Activated CD4-positive, CD25-positive, alpha-beta regulatory T cell treated with anti-CD3 and anti-CD28 coated beads, Interleukin-2, amount 50 U/mL, for 72 hours (primary cell): ENCODE data around the gene MFSD2A.
A peak's percentile ranks its signal among the peaks of the same experiment; 100 is the strongest.
"Not testable (repeated sequence)": the region's sequence is repeated elsewhere in the genome, so short reads cannot be mapped to it uniquely, and the experiment has no call there.

ENCODE experiments used
- DNase-seq: peaks from one replicate; pipeline ENCODE4 v3.0.0; 2021

The MFSD2A gene

DNA sequence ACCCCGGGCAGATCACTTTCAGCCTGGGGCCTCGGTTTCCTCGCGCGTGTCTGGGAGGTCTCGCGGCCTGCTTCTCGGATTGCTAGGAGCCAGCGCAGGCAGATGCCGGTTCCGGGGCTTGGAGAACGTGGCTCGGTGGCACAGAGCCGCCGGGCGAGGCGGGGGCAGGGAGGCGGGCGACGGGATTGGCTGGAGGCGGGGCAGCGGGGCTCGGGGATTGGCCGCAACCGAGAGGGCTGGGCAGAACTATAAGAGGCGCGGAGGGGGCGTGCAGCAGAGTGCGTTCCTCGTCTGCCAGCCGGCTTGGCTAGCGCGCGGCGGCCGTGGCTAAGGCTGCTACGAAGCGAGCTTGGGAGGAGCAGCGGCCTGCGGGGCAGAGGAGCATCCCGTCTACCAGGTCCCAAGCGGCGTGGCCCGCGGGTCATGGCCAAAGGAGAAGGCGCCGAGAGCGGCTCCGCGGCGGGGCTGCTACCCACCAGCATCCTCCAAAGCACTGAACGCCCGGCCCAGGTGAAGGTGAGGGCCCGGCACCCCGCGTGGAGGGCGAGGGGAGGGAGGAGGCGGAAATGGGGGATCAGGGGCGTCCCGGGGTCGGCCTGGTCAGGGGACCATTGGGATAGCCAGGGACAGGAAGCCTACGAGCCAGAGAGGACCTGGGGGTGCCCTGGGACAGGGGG, at the start of gene MFSD2A:
TSS of gene MFSD2A (plus strand) at position 276 of the 677 bp plus-strand sequence. CDS start at position 424, 148 bp downstream.
- peak; percentile 86 for DNase-seq

DNA sequence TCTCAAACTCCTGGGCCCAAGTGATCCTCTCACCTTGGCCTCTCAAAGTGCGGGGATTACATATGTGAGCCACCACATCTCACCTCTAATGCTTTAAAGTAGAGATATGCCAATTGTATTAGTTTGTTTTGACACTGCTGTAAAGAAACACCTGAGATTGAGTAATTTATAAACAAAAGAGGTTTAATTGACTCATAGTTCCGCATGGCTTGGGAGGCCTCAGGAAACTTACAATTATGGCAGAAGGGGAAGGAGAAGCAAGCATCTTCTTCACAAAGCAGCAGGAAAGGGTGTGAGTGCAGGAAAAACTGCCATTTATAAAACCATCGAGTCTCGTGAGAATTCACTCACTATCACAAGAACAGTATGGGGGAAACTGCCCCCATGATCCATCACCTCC, 49.8 kb upstream of the MFSD2A start:
- no peak for DNase-seq

DNA sequence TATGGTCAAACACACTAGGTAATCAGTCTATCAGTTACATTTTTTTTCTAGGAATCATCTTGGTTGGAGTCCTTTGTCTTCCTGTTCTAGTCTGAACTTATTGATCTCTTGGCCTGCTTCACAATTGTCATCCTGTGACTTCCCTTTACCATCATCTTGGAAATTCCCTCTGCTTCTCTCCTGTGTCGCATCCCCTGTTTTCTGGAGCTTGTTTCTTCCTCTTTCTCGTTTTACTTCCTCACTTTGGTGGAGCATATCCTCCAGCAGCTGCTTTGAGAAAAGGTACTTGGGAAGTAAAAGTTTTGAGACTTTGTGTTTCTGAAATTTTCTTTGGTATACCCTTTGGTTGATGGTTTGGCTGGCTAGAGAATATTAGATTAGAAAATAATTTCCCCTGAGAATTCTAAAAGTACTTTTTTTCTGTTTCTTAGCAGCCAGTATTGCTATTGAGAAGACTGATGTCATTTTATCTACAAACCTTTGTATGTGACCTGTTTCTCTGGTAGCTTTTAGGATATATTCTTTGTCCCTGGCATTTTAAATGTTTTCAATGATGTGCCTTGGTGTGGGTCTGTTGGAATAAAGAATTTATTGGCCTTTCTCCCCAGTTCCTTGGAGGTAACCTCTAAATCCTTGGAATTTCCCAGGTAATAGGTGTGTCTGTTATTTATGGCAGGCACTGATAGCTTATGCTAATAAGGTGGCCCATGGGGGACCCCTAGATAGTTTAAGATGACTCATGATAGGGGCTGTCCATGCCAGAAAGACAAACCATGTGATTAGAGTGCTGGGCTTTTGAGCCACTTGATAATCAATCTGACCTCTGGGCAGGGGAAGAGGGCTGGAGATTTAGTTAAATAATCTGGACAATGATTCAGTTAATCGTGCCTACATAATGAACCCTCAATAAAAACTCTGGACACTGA, 47.2 kb upstream of the MFSD2A start:
- DNase-seq, result no peak

DNA sequence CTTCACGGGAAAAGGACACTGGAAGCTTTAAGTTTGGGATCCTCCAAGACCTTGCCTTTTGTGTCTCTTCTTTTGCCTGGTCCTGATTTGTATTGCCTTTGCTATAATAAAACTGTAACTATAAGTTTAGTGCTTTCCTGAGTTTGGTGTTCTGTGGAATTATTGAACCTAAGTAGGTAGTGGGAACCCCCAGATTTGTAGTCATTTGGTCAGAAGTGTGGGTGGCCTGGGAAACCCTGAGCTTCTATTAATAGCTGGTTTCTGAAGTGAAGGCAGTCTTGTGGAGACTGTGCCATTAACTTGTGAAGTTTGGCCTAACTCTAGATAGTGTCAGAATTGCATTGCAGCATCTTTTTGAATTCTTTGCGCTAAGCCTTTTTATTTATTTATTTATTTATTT, 46.4 kb upstream of the MFSD2A start:
- DNase-seq, result no peak

DNA sequence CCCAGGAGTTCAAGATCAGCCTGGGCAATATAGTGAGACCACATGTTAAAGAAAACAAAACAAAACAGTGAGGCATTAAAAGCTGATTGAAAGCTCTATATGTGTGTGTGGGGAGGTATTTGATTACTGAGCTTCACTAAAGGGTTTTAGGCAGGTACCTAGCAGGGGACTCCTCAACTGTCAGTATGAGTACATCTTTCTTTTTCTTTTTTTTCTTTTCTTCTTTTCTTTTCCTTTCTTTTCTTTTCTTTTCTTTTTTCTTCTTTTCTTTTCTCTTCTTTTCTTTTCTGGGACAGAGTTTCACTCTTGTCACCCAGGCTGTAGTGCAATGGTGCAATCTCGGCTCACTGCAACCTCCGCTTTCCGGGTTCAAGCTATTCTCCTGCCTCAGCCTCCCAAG, 44.7 kb upstream of the MFSD2A start:
- DNase-seq, result no peak

DNA sequence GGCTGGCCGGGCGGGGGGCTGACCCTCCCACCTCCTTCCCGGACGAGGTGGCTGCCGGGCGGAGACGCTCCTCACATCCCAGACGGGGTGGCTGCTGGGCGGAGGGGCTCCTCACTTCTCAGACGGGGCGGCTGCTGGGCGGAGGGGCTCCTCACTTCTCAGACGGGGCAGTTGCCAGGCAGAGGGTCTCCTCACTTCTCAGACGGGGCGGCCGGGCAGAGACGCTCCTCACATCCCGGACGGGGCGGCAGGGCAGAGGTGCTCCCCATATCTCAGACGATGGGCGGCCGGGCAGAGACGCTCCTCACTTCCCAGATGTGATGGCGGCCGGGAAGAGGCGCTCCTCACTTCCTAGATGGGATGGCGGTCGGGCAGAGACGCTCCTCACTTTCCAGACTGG, 41.8 kb upstream of the MFSD2A start:
- DNase-seq, result not testable (repeated sequence)

DNA sequence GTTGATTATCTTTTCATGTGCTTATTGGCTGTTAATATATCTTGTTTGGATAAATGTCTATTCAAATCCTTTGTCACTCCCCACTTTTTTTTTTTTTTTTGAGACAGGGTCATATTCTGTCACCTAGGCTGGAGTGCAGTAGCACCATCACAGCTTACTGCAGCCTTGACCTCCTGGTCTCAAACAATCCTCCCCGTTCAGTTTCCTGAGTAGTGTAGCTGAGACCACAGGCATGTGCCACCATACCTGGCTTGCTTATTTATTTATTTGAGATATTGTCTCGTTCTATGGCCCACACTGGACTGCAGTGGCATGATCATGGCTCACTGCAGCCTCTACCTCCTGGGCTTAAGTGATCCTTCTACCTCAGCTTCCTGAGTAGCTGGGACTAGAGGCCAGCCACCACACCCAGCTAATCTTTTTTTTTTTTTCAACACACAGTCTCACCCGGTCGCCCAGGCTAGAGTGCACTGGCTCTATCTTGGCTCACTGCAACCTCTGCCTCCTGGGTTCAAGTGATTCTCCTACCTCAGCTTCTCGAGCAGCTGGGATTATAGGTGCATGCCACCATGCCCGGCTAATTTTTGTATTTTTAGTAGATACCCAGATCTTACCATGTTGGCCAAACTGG, 39.3 kb upstream of the MFSD2A start:
- no peak for DNase-seq

DNA sequence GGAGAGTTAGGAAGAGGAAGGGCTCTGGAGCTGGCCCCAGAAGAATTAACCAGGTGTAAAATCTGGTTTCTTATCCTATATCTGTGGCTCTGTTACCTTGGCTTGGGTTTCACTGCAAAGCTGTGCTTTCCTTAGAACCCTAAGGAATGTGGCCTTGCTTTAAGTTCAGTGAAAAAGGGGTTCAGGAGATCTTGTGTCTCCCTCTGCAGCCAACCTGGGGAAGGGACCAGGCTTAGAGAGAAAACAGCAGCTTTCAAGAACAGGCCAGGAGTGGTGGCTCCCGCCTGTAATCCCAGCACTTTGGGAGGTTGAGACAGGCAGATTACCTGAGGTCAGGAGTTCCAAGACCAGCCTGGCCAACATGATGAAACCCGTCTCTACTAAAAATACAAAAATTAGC, 37.1 kb upstream of the MFSD2A start:
- no peak for DNase-seq

DNA sequence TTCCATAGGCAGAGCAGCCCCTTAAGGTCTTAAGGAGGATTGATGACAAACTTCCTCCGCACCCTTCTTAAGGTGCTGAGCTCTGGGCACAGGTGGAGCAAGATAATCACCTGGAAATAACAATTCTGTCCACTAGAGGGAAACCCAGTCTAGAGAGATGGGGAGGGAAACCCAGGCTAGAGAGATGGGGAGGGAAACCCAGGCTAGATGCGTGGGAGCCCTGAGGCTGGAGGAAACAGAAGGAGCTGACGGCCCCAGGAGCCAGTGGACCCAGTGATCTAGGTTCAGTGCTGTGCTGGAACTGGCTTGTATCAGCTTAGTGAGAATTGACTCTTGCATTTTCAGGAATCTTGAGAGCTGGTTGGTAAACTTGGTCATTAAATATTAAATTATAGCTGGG, 35.4 kb upstream of the MFSD2A start:
- DNase-seq, result no peak

DNA sequence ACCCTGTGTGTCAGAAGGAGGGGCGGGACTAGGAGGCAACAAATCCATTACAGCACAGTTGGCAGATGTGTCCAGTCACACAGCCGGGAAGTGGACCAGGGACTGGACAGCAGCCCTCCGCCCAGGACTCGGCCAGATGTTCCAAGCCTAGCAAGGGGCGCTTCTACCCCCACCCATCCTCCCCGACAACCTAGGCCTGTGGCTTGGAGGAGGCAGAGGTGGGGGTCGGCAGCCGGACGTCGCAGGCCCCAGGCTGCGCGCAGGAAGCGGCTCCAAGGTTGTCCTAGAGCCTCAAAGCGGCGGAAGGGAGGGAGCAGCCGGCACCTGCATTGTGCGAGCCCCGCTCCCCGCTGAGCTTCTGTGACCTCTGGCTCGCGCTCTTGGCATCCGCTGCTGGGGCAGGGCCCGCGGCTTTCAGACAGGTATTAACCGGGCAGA, 32.7 kb upstream of the MFSD2A start:
- DNase-seq, result no peak

DNA sequence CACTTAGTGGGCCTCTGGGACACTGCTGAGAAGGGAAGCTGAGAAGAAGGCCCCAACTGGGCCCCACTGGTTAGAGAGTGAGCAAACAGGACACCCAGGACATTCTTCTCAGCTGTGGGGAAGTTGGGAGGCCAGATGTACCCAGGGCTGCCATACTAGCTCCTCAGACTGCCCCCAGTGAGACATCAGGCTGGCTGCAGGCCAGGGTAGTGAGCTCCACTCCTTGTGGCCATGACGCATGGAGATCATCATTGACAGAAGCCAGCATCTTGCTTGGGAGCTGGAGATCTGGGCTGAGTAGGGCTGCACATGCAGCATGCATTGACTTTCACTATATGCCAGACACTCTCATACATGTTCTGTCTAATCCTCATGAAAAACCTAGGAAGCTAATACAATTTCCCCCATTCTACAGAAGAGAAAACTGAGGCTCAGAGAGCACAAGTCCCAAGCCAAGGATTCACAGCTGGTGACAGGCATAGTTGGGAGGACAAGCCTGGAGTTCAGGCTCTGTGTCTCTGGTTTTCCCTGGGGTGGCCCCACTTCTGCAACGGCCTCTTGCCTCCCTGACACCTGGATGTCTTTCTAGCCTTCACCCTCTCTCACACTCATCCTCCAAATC, 29.1 kb upstream of the MFSD2A start:
- no peak for DNase-seq

DNA sequence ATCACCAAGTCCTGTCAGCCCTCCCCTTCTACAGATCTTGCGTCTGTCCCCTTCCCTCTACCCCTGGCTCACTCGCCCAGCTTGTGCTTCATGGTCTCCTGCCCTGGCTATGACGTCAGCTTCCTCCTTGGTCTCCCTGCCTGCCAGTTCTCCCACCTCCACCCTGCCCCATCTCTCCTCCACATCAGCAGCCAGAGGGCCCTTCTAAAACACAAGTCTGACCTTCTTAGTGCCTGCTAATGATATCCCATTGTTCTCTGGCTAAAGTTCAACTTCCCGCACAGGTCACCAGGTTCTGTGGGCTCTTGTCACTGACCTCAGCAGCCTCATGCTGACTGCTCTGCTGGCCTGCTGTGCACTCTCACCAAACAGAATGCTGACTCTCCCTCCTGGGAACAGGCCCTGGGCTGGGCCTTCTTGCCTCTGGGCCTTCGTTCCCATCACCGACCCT, 28.6 kb upstream of the MFSD2A start:
- DNase-seq, result no peak

DNA sequence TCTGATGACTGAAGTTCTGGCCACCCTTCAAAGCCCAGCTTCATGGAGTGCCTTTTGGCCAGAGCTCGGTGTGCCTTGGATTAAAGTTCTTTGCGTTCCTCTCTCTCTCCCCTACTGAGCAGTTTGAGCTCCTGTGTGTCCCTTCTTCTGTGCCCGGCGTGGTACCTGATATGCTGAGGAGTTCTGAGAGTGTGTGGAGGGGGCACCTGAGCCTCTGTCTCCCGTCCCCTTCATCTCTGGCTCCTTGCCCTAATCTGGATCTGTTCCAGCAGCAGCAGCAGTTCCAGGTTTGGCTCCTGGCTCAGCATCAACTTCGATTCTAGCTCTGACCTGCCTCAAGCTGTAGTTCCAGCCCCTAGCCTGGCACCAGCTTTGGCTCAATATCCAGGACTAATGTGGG, 28.1 kb upstream of the MFSD2A start:
- DNase-seq, result no peak

DNA sequence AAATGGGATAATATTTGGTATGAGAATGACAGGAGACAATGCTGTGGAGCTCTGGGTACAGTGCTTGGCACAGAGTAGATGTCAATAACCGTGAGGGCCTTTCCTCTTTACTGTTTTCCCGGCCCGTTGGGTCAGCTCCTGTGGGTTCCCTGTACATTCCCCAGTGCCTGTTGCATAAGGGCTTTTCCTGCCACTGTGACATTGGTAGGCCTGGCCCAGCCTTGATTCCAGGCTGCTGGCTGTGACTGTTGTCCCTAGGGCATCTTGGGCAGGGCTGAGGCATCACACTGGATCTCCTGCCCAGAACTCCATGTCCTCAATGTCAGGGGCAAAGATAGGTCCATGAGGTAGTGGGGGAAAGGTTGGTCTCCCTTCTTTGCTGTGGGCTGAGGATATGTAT, 27.4 kb upstream of the MFSD2A start:
- DNase-seq, result no peak

DNA sequence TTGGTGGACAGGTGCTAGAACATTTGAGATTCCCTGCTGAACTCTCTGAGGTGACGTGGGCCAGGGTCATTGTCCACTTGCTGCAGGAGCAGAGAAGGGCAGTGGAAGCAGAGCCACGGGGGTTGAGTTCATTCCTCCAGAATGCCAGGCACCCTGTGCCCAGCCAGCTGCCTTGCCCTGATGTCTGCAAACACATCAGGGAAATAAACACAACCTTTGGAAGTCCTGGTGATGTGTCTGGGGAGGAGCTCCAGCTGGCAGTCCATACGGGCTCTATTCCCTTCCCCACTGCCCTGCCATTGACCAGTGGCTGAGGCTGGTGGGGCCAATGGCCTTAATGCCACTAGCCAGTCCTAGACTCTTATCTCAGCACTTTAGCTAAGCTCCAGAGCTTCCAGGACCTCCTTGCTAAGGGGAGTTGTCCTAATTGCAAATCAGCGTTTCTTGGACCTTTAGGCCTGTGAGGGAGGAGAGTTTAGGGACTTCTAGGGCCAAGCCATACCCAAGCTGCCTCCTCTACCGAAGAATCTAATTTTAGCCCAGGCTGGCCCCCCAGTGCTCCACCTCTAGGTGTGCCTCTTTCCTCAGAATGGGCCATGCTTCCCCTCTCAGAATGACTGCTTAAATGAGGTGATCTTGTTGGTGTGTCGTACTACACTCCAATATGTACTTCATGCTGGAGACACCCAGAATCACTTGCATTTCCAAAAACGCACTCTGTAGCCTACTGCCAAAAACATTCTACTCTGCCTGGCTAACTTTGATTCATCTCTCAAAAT, 25.9 kb upstream of the MFSD2A start:
- DNase-seq, result no peak

DNA sequence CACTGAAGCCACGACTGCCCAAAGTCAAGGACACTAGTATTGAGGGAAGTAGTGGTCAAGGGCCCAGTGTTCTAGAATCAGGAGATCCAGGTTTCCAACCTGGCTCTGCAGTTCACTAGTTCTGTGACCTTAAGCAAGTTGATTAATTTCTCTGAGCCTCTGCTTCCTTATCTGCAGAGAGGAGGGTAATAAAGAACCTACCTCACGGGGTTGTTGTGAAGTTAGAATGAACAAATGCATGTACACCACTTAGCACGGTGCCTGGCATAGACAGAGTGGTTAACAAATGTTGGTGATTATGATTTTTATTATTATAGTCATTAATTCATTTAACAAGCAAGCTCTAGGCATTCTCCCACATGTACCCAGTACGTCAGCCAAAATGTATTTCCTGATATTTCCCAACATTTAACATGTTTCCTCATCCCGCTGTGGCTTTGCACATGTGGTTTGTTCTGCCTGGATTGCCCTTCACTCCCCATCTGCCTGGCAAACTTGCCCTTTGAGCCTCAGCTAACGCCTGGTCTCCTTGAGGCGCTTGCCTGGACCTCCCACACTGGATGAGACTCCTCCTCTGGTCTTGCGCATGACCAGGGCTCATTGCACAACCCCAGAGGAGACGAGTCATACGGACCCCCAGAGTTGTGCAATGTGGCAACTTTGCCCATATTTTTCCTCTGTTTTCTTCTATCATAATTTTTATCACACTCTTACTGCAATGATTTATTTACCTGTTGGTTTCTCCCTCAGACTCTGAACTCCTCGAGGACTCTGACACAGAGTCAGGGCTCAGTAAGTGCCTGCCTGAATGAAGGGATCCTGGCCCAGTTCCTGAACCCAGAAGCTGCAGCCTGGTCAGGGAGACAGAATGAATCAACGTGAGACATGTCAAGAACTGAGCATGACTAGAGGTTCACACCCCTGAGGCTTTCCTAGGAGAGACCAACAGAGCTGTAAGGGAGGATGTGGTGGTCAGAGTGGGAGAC, 20.7 kb upstream of the MFSD2A start:
- no peak for DNase-seq

DNA sequence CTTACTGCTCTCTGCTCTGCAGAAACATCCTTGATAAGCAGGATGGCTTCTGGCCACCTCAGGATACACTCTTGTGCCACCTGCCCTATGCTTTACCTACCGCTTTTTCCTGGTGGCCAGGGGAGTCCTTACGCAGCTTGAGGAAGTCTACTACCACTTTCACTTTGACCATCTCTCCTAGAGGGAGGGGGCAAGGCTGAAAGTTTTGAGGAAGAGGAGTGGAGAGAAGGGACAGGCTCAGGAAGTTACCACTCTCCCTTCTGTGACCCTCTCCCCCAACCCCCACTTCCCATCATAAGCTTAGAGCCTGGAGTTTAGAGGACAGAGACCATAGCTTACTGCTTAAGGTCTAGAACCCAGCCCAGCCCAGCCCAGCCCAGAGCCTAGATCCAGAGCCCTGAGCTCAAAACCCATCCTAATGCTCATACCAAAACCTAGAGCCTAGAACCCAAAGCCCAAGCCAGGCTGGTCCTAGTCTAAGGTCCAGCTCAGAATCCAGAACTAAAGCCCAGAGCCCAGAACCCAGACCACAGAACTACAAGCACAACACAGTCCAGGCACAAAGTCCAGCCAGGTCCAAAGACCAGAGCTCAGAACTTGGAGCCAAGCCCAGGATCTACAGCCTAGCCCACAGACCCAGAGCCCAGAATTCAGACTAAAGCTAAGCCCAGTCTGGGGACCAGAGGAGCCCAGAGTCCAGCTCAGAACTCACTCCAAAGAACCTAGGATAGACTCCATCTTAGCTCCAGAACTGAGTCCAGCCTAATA, 18.0 kb upstream of the MFSD2A start:
- DNase-seq, result no peak

DNA sequence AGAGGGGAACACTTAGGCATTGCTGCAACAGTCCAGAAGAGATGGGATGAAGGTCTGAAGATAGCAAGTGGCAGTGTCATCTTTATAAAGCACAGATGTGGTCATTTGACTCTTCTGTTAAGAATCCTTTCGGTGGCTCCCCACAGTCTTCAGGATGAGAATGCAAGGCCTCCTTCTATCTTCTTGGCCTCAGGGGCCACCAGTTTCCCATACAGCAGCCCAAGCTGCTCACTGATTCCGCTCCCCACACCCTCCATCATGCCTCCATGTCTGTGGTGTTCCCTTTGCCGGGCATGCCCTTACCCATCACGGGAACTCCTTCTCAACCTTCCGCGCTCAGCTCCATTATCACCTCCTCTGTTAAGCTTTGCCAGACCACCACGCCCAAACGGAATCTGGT, 16.1 kb upstream of the MFSD2A start:
- DNase-seq, result no peak

DNA sequence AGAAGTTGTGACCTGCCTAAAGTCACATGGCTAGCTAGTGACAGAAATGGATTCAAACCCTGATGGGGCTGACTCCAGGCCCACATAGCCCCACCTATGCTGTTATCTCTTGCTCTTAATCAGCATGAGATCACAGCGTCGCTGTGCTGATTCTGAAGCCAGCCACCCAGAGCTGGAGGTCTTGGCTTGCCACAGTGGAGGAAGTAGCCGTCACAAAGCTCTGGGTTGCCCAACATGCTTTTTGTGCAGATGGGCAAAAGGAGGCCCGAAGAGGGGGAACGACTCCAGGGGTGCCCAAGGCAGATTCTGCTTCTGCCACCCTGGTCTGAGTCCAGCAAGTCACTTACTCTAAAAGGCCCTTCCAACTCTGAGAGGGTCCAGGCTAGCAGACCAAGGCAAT, 14.7 kb upstream of the MFSD2A start:
- DNase-seq, result no peak
